Globus pallidus (tissue), 1 donor: ENCODE measurements around the gene PLA2G10.
"Not testable (repeated sequence)": the region's sequence is repeated elsewhere in the genome, so short reads cannot be mapped to it uniquely, and the experiment has no call there.

Experiments used
- DNase-seq: peaks from one replicate; pipeline ENCODE4 v3.0.0-alpha.2; 2015; ENCODE audit warnings: low spot score

Gene PLA2G10, protein sequence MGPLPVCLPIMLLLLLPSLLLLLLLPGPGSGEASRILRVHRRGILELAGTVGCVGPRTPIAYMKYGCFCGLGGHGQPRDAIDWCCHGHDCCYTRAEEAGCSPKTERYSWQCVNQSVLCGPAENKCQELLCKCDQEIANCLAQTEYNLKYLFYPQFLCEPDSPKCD

GRCh38 chr16:14694129-14694528 lies at the start of gene PLA2G10:
TSS of gene PLA2G10 (minus strand) at chr16:14694308. CDS start at chr16:14694229, 79 bp downstream.
- not testable (repeated sequence) for DNase-seq

GRCh38 chr16:14742273-14743128 lies 48.4 kb upstream of the PLA2G10 start, which contains the start of gene NPIPA2:
TSS of gene NPIPA2 (plus strand) at chr16:14742533. CDS start at chr16:14748066, 5,533 bp downstream.
- DNase-seq: not testable (repeated sequence)

DNA sequence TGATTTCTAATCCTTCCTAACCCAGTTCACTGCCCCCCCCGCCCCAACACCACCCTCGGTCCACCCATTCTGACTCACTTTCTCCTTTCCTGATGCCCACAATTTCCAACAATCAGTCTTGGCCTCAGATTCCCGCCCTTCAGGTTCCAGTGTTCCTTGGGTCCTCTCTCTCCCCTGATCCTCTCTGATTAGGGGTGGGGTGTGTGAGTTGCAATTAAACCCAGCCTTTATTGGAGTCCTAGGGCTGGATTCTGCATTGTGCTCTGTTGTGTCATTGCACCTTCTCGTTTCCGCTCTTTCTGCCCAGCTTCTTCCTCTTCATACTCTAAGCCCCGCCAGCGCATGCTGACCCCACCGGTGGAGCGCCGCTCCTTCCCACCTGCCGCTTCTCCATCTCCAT lies 47.7 kb upstream of the PLA2G10 start:
- DNase-seq: not testable (repeated sequence)

DNA sequence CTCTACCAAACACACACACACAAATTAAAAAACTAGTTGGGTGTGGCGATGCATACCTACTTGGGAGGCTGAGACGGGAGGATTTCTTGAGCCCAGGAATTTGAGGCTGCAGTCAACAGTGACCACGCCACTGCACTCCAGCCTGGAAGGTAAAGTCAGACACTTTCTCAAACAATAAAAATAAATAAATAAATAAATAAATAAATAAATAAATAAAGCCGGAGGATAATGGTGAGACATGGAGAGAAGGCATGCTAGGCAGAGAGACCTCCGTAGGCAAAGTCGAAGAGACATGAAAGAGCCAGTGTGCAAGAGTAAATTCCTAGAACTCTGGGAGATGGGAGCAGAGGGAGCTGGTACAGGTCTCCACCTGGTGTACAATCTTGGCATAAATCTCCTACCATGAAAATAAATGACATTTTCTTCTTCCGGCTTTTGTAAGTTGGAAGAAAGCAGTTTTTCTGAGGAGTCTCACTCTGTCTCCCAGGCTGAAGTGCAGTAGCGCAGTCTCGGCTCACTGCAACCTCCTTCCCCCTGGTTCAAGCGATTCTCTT lies 46.8 kb upstream of the PLA2G10 start:
- DNase-seq: not testable (repeated sequence)

GRCh38 chr16:14733233-14733632 lies 39.1 kb upstream of the PLA2G10 start:
- DNase-seq: not testable (repeated sequence)

DNA sequence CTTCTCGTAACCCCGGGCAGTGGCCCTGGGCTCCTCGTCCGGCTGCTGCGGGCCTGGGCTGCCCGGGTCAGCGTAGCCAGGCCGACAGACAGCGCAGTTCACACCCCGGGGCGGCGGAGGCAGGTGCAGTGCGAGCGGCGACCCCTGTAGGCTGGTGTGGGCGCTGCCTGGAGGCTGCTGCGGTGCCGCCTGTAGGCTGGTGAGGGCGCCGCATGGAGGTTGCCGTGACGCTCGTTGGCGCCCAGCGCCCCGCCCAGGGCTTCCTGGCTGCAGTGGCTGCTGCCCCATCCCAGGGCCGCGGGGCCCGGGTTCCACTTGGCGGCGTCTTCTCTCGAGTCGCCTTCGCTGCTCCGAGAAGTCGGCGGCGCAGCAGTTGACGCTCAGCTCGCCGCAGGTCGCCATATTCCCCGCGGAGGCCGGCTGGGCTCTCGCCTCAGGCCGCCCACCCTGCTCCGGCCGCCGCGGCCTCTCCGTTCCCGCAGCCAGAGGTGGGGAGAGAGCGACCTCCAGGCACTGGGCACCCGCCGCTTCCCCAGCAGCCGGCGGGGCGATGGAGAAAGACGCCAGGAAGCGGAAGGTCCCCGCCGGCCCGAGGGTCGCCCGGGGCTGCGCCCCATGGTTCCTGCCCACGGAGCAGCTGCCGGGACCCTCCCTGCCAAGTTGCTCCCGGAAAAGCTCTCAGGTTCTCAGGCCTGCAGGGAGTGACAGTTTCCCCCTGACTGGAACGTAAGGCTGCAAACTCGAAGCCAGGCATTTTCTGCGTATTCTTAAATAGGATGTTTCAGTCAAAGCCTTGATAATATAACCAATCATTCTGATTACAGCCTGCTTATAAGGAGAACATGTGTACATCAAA lies 9.3 kb upstream of the PLA2G10 start, which contains the start of gene NPIPA3:
Gene NPIPA3, plus strand, starts transcription at position 256 of the 856 bp plus-strand sequence. CDS start 5,533 bp downstream, outside the sequence.
- not testable (repeated sequence) for DNase-seq

DNA sequence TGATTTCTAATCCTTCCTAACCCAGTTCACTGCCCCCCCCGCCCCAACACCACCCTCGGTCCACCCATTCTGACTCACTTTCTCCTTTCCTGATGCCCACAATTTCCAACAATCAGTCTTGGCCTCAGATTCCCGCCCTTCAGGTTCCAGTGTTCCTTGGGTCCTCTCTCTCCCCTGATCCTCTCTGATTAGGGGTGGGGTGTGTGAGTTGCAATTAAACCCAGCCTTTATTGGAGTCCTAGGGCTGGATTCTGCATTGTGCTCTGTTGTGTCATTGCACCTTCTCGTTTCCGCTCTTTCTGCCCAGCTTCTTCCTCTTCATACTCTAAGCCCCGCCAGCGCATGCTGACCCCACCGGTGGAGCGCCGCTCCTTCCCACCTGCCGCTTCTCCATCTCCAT lies 8.6 kb upstream of the PLA2G10 start:
- not testable (repeated sequence) for DNase-seq

DNA sequence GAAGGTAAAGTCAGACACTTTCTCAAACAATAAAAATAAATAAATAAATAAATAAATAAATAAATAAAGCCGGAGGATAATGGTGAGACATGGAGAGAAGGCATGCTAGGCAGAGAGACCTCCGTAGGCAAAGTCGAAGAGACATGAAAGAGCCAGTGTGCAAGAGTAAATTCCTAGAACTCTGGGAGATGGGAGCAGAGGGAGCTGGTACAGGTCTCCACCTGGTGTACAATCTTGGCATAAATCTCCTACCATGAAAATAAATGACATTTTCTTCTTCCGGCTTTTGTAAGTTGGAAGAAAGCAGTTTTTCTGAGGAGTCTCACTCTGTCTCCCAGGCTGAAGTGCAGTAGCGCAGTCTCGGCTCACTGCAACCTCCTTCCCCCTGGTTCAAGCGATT lies 7.8 kb upstream of the PLA2G10 start:
- DNase-seq: not testable (repeated sequence)

DNA sequence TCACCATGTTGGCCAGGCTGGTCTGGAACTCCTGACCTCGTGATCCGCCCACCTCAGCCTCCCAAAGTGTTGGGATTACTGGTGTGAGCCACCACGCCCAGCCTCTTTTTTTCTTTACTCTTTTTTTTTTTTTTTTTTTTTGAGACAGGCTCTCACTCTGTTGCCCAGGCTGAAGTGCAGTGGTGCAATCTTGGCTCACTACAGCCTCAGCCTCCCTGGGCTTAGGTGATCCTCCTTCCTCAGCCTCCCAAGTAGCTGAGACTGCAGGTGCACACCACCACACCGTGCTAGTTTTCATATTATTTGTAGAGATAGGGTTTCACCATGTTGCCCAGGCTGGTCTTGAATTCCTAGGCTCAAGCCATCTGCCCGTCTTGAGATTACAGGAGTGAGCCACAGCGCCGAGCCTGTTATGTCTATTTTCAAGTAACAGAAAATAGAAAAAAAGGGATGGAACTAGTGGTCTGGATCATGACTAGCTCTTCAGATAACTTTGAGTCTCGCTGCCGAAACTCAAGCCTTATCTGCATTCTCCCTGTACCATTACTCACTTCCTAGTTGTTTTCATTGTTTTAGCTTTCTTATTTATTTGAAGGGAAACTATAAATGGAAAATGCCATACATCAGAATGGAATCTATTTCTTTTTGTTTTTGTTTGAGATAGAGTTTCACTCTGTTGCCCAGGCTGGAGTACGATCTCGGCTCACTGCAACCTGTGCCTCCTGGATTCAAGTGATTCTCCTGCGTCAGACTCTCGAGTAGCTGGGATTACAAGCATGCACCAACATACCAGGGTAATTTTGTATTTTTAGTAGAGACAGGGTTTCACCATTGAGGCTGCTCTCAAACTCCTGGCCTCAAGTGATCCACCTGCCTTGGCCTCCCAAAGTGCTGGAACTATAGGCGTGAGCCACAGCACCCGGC lies 8.0 kb downstream of the PLA2G10 start:
- DNase-seq: not testable (repeated sequence)

- DNase-seq: no peak
These were observed 12.0 kb downstream of the PLA2G10 start for GRCh38 chr16:14682121-14682520.

DNA sequence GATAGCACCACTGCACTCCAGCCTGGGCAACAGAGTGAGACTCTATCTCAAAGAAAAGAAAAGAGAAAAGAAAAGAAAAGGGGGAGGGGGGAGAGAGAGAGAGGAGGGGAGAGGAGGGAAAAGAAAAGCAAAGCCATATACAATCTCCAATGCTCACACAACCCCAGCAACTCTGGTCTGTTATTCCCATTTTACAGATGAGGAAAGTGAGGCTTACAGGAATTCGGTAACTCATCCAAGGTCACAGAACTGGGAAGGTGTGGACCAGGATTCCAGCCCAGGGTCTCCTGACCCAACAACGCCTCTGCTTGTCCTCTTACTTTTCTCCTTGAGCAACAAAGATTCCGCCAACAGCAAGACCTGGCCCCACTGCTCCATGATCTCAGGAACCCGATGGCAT lies 13.0 kb downstream of the PLA2G10 start:
- no peak for DNase-seq

- not testable (repeated sequence) for DNase-seq
These were observed 13.7 kb downstream of the PLA2G10 start for GRCh38 chr16:14680396-14680795.

DNA sequence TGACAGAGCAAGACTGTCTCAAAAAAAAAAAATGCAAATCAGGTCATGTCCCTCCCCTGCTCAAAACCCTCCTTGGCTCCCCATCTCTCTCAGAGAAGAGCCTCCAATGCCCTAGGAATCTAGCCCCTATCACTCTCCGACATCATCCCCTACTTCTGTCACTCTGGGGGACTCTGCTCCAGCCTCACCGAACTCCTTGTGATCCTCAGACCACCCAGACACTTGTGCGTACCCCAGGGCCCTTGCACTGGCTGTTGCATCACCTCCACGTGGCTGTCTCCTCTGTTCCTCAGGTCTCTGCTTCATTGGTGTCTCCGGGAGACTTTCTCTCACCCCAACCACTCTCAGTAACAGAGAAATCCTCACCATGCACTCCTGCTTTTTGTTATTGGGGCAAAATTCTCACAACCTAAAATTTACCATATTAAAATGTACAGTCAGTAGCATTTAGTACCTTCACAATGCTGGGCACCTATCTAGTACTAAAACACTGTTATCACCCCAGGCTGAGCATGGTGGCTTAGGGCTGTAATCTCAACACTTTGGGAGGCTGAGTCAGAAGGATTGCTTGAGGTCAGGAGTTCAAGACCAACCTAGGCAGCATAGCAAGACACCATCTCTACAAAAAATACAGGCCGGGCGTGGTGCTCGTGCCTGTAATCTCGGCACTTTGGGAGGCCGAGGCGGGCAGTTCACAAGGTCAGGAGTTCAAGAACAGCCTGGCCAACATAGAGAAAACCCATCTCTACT lies 15.2 kb downstream of the PLA2G10 start:
- no peak for DNase-seq

DNA sequence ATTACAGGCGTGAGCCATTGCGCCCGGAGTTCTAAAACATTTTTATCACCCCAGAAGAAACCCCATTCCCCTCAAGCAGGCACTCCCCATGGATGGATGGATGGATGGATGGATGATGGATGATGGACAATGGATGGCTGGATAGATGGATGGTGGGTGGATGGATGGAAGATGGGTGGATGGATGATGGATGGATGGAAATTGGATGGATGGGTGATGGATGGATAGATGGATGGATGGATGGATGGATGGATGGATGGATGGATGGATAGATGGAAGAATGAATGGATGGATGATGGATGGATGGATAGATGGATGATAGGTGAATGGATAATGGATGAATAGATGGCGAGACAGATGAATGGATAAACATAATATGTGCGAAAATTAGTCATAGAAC lies 16.5 kb downstream of the PLA2G10 start:
- no peak for DNase-seq

DNA sequence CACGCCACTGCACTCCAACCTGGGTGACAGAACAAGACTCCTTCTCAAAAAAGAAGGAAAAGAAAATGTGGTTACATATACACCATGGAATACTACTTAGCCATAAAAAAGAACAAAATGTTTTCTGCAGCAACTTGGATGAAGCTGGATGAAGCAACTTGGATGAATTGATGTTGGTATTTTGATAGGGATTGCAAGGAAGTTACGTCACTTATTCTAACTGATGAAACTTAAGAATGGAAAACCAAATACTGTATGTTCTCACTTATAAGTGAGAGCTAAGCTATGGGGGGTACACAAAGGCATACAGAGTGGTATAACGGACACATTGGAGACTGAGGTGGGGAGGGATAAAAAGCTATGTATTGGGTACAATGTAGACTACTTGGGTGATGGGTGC lies 17.5 kb downstream of the PLA2G10 start:
- DNase-seq: no peak

GRCh38 chr16:14672403-14672971 lies 21.6 kb downstream of the PLA2G10 start:
- no peak for DNase-seq

- no peak for DNase-seq
These were observed 24.3 kb downstream of the PLA2G10 start for GRCh38 chr16:14669776-14670175.

GRCh38 chr16:14668556-14669223 lies 25.4 kb downstream of the PLA2G10 start:
- DNase-seq: no peak
